ENCODE measurements around the gene GFRA1.

DNA sequence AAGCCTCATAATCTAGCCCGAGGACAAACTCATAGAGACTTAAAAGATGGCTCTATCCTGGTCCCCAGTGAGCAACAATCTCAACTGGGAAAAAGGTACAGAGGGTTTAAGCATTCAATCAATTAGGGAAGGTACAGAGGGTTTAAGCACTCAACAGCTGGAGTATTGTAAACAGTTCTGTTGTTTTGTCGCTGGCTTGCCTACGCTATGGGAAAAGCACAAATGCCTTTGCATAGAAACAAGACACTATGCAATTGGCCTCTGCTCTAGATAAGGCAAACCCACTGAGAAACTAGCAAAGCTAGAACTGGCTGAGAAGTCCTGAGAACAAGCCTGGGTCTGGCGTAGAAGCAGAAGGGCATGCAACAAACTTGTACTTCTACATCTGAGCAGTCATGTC is 69.3 kb downstream of the GFRA1 start:
- no peak for TF ChIP-seq TEAD4 (IDR thresholded peaks at IDR 0.05; ENCODE audit: borderline replicate concordance, insufficient read depth)
- TF ChIP-seq, protein P1, sequence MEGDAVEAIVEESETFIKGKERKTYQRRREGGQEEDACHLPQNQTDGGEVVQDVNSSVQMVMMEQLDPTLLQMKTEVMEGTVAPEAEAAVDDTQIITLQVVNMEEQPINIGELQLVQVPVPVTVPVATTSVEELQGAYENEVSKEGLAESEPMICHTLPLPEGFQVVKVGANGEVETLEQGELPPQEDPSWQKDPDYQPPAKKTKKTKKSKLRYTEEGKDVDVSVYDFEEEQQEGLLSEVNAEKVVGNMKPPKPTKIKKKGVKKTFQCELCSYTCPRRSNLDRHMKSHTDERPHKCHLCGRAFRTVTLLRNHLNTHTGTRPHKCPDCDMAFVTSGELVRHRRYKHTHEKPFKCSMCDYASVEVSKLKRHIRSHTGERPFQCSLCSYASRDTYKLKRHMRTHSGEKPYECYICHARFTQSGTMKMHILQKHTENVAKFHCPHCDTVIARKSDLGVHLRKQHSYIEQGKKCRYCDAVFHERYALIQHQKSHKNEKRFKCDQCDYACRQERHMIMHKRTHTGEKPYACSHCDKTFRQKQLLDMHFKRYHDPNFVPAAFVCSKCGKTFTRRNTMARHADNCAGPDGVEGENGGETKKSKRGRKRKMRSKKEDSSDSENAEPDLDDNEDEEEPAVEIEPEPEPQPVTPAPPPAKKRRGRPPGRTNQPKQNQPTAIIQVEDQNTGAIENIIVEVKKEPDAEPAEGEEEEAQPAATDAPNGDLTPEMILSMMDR (IDR thresholded peaks at IDR 0.05): no peak
- TF ChIP-seq JUND (IDR thresholded peaks at IDR 0.05): no peak

All from SK-N-SH (cell line).